Stomach (tissue), 9 donors: ENCODE data around the gene SND1. TPM values are rescaled to one million over a fixed set of nuclear protein-coding genes. Genes with fewer than 3 reads are reported as not detected.

Experiments used
- DNase-seq, 2 donors: peaks; one replicate each; pipeline versions ENCODE4 v3.0.0 to v3.0.0-alpha.2; 2013 to 2019
- H3K27ac ChIP-seq, 5 donors: fragments of 200-600 bp in 4 of 5; sonication (generic) in 4 of 5; one replicate each; pipeline ENCODE4 v1.5.1; 2013 to 2019; ENCODE audit warnings: mild to moderate bottlenecking in 1 of 5, moderate library complexity in 1 of 5
- H3K27me3 ChIP-seq, 3 donors: fragments of 200-600 bp; sonication (generic); one replicate each; pipeline ENCODE4 v1.5.1; 2017 to 2019; ENCODE audit warnings: mixed run types in 1 of 3
- H3K36me3 ChIP-seq, 4 donors: fragments of 200-600 bp; sonication (generic); 1 replicate in 3 of 4; 2 replicates in 1 of 4; pipeline ENCODE4 v1.5.1; 2016 to 2019
- H3K4me1 ChIP-seq, 4 donors: fragments of 200-600 bp; sonication (generic); one replicate each; pipeline ENCODE4 v1.5.1; 2016 to 2019
- H3K4me3 ChIP-seq, 4 donors: fragments of 200-600 bp; sonication (generic) in 3 of 4; one replicate each; pipeline ENCODE4 v1.5.1; 2016 to 2019; ENCODE audit warnings: mild to moderate bottlenecking in 1 of 4
- H3K9me3 ChIP-seq, 4 donors: fragments of 200-600 bp; sonication (generic); one replicate each; pipeline ENCODE4 v1.5.1; 2016 to 2019
- CTCF ChIP-seq, 7 experiments: fragments of 450-650 bp in 4 of 7; fragments of 200-600 bp in 3 of 7; sonication (generic) in 3 of 7; IDR thresholded peaks; one replicate each; pipeline ENCODE4 v1.5.1; 2016 to 2019; ENCODE audit warnings: antibody characterized with exemption in 7 of 7, control low read depth in 2 of 7, mild to moderate bottlenecking in 1 of 7
- EP300 ChIP-seq: sonication (generic); formaldehyde crosslinking; IDR thresholded peaks from one replicate; pipeline ENCODE4 v1.6.1; 2017; ENCODE audit warnings: antibody characterized with exemption
- POLR2A ChIP-seq, 4 donors: fragments of 450-650 bp; IDR thresholded peaks; one replicate each; pipeline ENCODE4 v1.6.1; 2016; ENCODE audit warnings: antibody characterized with exemption in 4 of 4, control low read depth in 2 of 4, mild to moderate bottlenecking in 1 of 4, moderate library complexity in 1 of 4
- POLR2AphosphoS5 ChIP-seq, 3 donors: sonication (generic); formaldehyde crosslinking; IDR thresholded peaks; one replicate each; pipeline ENCODE4 v1.6.1; 2016; ENCODE audit warnings: antibody characterized with exemption in 3 of 3
- WGBS, 5 donors: extraction: QIAGEN DNeasy Blood & Tissue Kit in 3 of 5; methylation state at CpG; one replicate each; pipeline versions ENCODE4 v1.1.5 to v1.1.7; 2013 to 2018; 5-methylcytosine and 5-hydroxymethylcytosine counted together
- intact Hi-C: fragments of 100-400 bp; cut with DNase I; formaldehyde crosslinking; loops from one replicate; pipeline ENCODE4 v1.15.1; 2023; ENCODE audit warnings: low total_unique reads
- polyA plus RNA-seq, 3 donors: library from polyadenylated mRNA; stranded (reverse); fragments of 200-250 nt; gene quantifications; one replicate each; pipeline ENCODE4 v1.2.3, GENCODE V29; 2013
- total RNA-seq, 5 donors: library from RNA; depleted of rRNA; stranded (reverse); fragments of >200 nt; gene quantifications; one replicate each; pipeline versions ENCODE4 v1.1.0 to v1.2.3, GENCODE V29; 2014 to 2016
- donor health status: healthy with polysubstance abuse.
- donor health status: Bipolar disorder and iron deficiency.
- donor health status: healthy.

Gene SND1
- total and polyA plus RNA-seq, 8 donors: 63.3 to 799 (median 126) TPM

DNA sequence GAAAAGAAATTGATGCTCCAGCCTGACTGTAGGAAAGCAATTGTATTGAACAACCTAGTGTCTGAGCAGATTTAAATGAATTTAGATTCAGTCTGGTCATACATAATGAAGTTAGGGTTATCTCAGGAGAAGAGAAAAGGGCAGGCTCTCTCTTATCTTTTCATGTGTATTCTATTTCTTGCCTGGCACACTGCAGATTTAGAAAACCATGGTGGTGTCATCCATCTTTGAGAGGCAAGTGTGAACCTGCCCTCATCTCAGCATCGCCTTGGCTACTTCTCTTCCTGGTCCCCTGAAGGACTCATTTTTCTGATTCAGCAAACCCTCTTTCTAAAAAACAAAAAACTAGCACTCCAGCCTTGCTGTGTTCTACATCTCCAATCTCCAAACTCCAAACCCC is 241.6 kb downstream of the SND1 start:
- 82 to 97% (median 89%) methylated on average over 1 of the region's 1 CpG for WGBS, 5 donors
- Histone ChIP-seq H3K4me3 (no peak overlapping the region), H3K9me3 (no peaks in the 10 kb centered on the region), H3K27ac (no peak overlapping the region), H3K4me1 (peaks cover 0 to 24% (median 20%) of the 10 kb centered on the region in 4 donors), H3K36me3 (peaks cover 5 to 16% (median 12%) of the 10 kb centered on the region in 4 donors), H3K27me3 (no peaks in the 10 kb centered on the region)
- no peak for DNase-seq
- intact Hi-C loops: no loop called here
- TF ChIP-seq POLR2A (IDR thresholded peaks at IDR 0.05): no peak

DNA sequence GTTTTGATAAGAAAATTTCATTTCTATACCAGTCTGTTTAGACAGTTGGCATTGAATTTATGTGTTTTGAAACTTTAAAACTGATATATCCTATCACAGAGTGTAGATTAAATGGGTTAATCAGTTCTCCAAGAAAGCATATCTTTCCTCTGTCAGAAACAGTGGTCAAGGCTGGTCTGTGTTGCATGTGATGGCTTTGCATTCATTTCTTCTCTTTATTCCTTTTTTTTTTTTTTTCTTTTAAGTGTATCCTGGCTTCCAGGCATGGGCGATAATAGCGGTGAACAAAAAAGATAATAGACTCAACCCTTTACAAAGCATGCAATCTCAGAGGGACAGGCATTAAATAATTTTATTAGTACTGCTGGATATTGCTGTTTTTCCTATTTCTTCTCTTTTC is 242.6 kb downstream of the SND1 start:
- Histone ChIP-seq H3K27me3 (no peaks in the 10 kb centered on the region), H3K9me3 (no peaks in the 10 kb centered on the region), H3K4me3 (no peak overlapping the region), H3K27ac (no peak overlapping the region), H3K4me1 (peaks cover 0 to 24% (median 19%) of the 10 kb centered on the region in 4 donors), H3K36me3 (peaks cover 0 to 7% (median 6%) of the 10 kb centered on the region in 4 donors)
- WGBS, 5 donors: 93 to 100% (median 97%) methylated on average over 2 of the region's 2 CpGs
- no peak for DNase-seq
- TF ChIP-seq EP300: no peak
- no peak for TF ChIP-seq POLR2A (IDR thresholded peaks at IDR 0.05)
- no peak for TF ChIP-seq CTCF (IDR thresholded peaks at IDR 0.05)
- TF ChIP-seq POLR2AphosphoS5 (IDR thresholded peaks at IDR 0.05): no peak
- intact Hi-C loops: no loop called here

DNA sequence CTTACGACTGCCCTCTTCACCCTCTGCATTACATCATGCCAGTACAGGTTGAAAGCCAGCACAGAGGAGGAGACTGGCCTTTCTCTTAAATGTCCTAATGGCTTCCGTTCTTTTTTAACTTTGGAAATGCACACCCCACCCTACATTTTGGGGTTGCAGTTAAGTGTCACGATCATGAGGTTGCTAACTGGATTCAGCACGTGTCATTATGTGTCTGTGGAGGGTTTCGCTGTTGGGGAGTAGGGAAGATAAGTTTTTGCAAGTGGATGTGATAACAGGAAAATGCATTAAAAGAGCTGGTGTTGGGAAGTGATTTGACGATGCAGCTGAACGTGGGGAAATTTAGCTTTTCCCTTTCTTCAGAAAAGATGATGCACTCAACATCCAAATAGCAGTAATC is 243.4 kb downstream of the SND1 start:
- DNase-seq: no peak
- Histone ChIP-seq H3K36me3 (peaks cover 0 to 7% (median 6%) of the 10 kb centered on the region in 4 donors), H3K4me3 (no peak overlapping the region), H3K9me3 (no peaks in the 10 kb centered on the region), H3K4me1 (peaks cover 4 to 23% (median 19%) of the 10 kb centered on the region in 4 donors), H3K27me3 (no peaks in the 10 kb centered on the region), H3K27ac (no peak overlapping the region)
- TF ChIP-seq POLR2AphosphoS5 (IDR thresholded peaks at IDR 0.05): no peak
- no peak for TF ChIP-seq CTCF (IDR thresholded peaks at IDR 0.05)
- TF ChIP-seq POLR2A (IDR thresholded peaks at IDR 0.05): no peak
- no peak for TF ChIP-seq EP300
- intact Hi-C loops: no loop called here
- WGBS, 5 donors: 91 to 98% (median 96%) methylated on average over 7 of the region's 7 CpGs

DNA sequence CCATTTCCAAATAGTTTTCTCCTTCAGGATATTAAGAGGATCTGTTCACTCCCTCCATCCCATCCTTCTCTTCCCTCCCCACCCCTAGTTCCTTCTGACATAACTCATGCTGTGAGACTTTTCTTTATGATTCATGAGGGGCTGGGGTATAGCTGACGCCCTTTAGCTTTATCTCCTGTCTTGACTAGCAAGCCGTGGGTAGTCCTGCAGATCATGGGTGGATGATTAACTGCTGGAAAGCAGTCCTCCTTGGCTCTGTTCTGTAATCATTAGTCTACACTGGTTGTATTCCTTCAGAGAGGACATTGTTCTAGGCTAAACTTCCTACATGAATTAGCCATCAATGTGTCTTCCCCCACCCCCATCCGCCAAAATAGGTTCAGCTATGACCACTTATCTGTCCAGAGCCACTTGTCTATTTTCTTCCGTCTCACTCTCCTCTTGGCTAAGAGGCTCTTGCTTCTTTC is 243.9 kb downstream of the SND1 start:
- WGBS, 5 donors: 81 to 89% (median 84%) methylated on average over 4 of the region's 4 CpGs
- H3K27me3 ChIP-seq: no peaks in the 10 kb centered on the region
- DNase-seq: no peak
- no peak overlapping the region for H3K4me3 ChIP-seq
- peaks cover 0 to 7% (median 6%) of the 10 kb centered on the region in 4 donors for H3K36me3 ChIP-seq
- H3K4me1 ChIP-seq: peaks cover 8 to 23% (median 19%) of the 10 kb centered on the region in 4 donors
- no peaks in the 10 kb centered on the region for H3K9me3 ChIP-seq
- H3K27ac ChIP-seq: no peak overlapping the region
- TF ChIP-seq EP300 (no peak), POLR2A (IDR thresholded peaks at IDR 0.05) (no peak), POLR2AphosphoS5 (IDR thresholded peaks at IDR 0.05) (no peak), CTCF (IDR thresholded peaks at IDR 0.05) (no peak)
- intact Hi-C loops: no loop called here

GRCh38 chr7:127896659-127897058 is 244.7 kb downstream of the SND1 start:
- TF ChIP-seq POLR2A (IDR thresholded peaks at IDR 0.05) (no peak), POLR2AphosphoS5 (IDR thresholded peaks at IDR 0.05) (no peak), EP300 (no peak), CTCF (IDR thresholded peaks at IDR 0.05) (no peak)
- Histone ChIP-seq H3K4me1 (peaks cover 12 to 23% (median 20%) of the 10 kb centered on the region in 4 donors), H3K9me3 (no peaks in the 10 kb centered on the region), H3K27me3 (no peaks in the 10 kb centered on the region), H3K36me3 (peaks cover 0 to 7% (median 6%) of the 10 kb centered on the region in 4 donors), H3K27ac (no peak overlapping the region), H3K4me3 (no peak overlapping the region)
- 85 to 89% (median 88%) methylated on average over 5 of the region's 5 CpGs for WGBS, 5 donors
- DNase-seq: no peak
- intact Hi-C loops: no loop called here
